NCI-H2081 treated with DMSO at 0.1 percent for 48 hours (cell line): ENCODE results near the gene UGT2A2.
"Not testable (repeated sequence)": the region's sequence is repeated elsewhere in the genome, so short reads cannot be mapped to it uniquely, and the experiment has no call there.

ENCODE experiments used
- DNase-seq: peaks from one replicate; lab custom pipeline; 2025; lab: John Stamatoyannopoulos, UW

Gene UGT2A2

GRCh38 chr4:69639542-69639941 is at the start of gene UGT2A2:
Gene UGT2A2, minus strand, starts transcription at chr4:69639642. Its CDS starts 2 bp downstream, at chr4:69639640.
- DNase-seq: no peak

- no peak for DNase-seq
Observed at GRCh38 chr4:69684804-69685203, 45.4 kb upstream of the UGT2A2 start.

- no peak for DNase-seq
Observed at GRCh38 chr4:69668680-69669079, 29.2 kb upstream of the UGT2A2 start.

GRCh38 chr4:69664009-69664408 is 24.6 kb upstream of the UGT2A2 start:
- not testable (repeated sequence) for DNase-seq

- DNase-seq: not testable (repeated sequence)
Observed at GRCh38 chr4:69661130-69661803, 21.8 kb upstream of the UGT2A2 start.

GRCh38 chr4:69658133-69658532 is 18.7 kb upstream of the UGT2A2 start:
- DNase-seq: no peak

- DNase-seq: no peak
Observed at GRCh38 chr4:69656653-69657158, 17.3 kb upstream of the UGT2A2 start.

- DNase-seq: no peak
Observed at GRCh38 chr4:69653147-69653546, 13.7 kb upstream of the UGT2A2 start, which contains the start of gene UGT2A1. Gene UGT2A1, minus strand, starts transcription at chr4:69653247. Its CDS starts 5,603 bp downstream, at chr4:69647644.

- DNase-seq: no peak
Observed at GRCh38 chr4:69650872-69651271, 11.4 kb upstream of the UGT2A2 start.

- DNase-seq: no peak
Observed at GRCh38 chr4:69649629-69650028, 10.2 kb upstream of the UGT2A2 start.

- no peak for DNase-seq
Observed at GRCh38 chr4:69649207-69649606, 9.8 kb upstream of the UGT2A2 start.

GRCh38 chr4:69642961-69643360 is 3.5 kb upstream of the UGT2A2 start:
- DNase-seq: no peak

GRCh38 chr4:69640289-69640688 is 847 bp upstream of the UGT2A2 start:
- no peak for DNase-seq

- DNase-seq: no peak
Observed at GRCh38 chr4:69617083-69617694, 22.3 kb downstream of the UGT2A2 start.

- no peak for DNase-seq
Observed at GRCh38 chr4:69610484-69610883, 29.0 kb downstream of the UGT2A2 start.

- no peak for DNase-seq
Observed at GRCh38 chr4:69601065-69601464, 38.4 kb downstream of the UGT2A2 start.

GRCh38 chr4:69600013-69600412 is 39.4 kb downstream of the UGT2A2 start:
- DNase-seq: no peak

GRCh38 chr4:69594382-69594781 is 45.1 kb downstream of the UGT2A2 start:
- DNase-seq: no peak

GRCh38 chr4:69591364-69591763 is 48.1 kb downstream of the UGT2A2 start:
- DNase-seq: no peak

- DNase-seq: no peak
Observed at GRCh38 chr4:69589884-69590283, 49.6 kb downstream of the UGT2A2 start.

GRCh38 chr4:69584135-69584534 is 55.3 kb downstream of the UGT2A2 start:
- no peak for DNase-seq

- DNase-seq: no peak
Observed at GRCh38 chr4:69583543-69583942, 55.9 kb downstream of the UGT2A2 start.

- no peak for DNase-seq
Observed at GRCh38 chr4:69577245-69577644, 62.2 kb downstream of the UGT2A2 start.
